GM20431 (cell line): Measurements from ENCODE around the gene HBG2.
"Not testable (repeated sequence)": the region's sequence is repeated elsewhere in the genome, so short reads cannot be mapped to it uniquely, and the experiment has no call there.

Source experiments
- in situ Hi-C: fragments of 300-500 bp; cut with MseI, MboI; formaldehyde crosslinking; loops from one replicate; pipeline ENCODE4 v1.15.0; 2020; ENCODE audit warnings: low sequenced_read_pairs; ENCODE audit not compliant: unreplicated experiment

HBG2 gene

DNA sequence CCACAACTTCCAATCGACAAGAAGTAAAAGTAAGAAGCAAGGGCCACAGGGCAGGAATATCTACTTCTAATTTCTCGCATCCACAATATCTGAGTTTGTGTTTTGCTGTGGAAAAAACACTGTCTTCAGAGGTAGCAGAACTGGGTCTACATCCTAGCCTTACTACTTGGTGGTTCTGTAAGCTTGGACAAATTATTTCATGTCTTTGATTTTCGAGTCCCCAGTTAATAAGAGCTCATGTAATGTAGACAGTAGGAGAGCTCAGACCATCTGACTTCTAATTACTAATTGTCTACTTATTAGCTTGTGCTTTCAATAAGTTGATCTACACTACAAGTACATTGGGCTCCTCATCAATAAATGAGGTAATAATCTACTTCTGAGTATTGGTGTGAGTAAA is 28.5 kb upstream of the HBG2 start:
- in situ Hi-C loops, result no loop called here

DNA sequence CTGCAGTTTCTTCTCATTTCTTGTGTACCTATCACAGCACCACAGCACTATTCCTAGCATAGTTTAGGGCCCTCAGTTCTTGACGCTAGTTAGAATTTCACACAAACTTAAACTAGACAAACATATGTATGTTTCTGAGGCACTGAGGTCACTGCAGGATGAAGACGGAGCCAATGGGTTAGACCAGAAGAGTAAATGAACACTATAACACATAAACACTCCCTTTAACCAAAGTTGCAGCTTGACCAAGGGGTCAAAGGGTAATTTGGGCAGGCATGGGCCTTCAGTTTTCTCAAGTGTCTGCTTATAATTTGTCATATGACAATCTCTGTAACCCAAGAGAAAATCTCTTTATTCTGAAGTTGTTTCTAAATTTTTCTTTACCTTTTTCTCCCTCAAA is 28.0 kb upstream of the HBG2 start:
- in situ Hi-C loops, result no loop called here

DNA sequence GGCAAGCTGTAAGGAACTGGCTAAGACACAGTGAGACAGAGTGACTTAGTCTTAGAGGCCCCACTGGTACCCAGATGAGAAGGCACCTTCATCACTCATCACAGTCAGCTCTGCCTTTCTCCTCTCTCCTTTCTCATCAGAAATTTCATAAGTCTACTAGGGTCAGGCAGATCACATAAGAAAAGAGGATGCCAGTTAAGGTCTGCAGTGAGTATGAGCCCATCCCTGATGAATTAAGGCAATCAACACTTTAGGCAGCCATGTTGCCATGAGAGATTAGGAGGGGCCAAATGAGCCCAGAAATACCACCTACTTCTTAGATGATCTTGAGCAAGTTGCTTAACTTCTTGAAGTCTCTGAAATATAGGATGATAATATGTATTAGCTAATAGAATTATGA is 27.0 kb upstream of the HBG2 start:
- in situ Hi-C loops, result no loop called here

DNA sequence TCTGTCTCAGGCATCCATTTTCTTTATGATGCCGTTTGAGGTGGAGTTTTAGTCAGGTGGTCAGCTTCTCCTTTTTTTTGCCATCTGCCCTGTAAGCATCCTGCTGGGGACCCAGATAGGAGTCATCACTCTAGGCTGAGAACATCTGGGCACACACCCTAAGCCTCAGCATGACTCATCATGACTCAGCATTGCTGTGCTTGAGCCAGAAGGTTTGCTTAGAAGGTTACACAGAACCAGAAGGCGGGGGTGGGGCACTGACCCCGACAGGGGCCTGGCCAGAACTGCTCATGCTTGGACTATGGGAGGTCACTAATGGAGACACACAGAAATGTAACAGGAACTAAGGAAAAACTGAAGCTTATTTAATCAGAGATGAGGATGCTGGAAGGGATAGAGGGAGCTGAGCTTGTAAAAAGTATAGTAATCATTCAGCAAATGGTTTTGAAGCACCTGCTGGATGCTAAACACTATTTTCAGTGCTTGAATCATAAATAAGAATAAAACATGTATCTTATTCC is 26.1 kb upstream of the HBG2 start:
- in situ Hi-C loops, result no loop called here

DNA sequence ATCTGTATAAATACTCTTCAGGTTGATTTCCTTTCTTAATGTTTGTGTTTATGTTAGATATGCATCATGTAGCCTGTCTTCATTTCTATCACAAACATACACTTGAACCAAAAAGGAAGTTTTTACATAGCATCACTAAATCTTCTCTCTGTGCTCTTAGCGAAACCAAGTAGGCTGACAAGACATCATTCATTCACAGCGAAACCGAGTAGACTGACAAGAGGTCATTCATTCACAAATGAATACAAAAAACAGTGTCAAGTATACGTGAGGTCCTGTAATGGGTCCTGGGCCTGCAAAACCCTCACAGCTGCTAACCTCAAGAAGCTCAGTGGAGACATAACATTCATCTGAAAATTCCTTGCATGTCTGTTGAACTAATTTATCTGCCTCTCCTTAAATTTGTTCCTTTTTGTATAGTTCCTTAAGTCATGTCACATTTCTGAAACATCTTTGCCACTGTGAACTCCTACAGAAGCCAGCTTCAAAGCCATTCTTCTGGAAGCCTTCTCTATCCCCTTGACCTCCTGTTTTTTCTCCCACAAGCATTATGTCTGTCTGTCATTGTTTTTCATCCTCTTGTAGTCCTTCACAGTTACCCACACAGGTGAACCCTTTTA is 25.0 kb upstream of the HBG2 start:
- in situ Hi-C loops, result no loop called here

DNA sequence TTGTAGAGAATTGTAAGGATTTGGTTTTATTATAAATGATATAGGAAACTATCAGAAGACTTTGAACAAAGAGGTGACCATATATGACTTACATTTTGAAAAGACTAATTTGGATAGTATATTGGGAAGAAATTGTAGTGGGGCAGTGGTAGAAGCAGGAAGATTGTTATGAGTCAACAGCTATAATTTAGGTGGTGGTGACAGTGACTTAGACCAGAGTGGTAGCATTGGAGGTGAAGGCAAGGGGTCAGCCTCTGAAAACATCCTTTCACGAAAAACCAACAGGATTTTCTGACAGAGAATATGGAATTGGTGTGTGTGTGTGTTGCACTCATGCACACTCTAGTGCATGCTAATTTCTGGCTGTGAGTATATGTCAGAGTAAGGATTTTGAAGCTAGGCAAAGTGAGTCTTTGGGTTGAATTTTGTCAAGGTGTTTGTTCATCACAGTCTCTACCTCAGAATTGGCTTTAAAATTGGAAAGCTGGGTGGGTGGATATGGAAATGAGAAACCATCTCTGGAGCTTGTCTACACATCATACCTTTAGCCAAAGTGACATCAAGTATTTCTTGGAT is 23.3 kb upstream of the HBG2 start:
- in situ Hi-C loops, result no loop called here

DNA sequence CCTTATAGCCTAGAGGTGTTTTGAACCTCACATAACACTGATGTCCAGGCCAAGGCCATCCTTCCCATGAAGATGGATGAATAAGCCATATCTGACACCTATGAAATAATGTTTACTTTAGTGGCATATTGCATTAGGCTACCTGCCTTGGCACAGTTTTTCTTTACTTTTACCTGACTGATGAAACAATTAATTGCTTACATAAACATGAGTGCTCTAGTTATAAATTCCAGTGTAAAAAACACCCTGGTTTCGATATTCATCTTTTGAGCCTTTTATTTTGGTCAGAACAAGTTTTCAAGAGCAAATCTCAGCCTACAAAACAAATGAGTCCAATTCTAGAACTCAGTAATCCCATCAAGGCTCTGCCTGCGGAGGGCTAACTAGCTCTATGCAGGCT is 22.1 kb upstream of the HBG2 start:
- in situ Hi-C loops, result no loop called here

DNA sequence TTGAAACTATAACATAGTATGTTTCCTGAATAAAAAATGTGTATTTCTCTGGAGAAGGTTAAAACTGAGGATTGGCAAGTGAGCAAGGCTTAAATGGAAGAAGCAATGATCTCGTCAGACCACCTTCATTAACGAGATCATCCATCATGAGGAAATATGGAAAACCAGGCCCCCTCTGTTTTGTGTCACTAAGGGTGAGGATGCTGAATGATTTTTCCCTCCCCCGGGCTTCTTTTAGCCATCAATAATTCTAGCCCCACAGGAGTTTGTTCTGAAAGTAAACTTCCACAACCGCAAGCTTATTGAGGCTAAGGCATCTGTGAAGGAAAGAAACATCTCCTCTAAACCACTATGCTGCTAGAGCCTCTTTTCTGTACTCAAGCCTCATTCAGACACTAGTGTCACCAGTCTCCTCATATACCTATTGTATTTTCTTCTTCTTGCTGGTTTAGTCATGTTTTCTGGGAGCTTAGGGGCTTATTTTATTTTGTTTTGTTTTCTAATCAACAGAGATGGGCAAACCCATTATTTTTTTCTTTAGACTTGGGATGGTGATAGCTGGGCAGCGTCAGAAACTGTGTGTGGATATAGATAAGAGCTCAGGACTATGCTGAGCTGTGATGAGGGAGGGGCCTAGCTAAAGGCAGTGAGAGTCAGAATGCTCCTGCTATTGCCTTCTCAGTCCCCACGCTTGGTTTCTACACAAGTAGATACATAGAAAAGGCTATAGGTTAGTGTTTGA is 21.0 kb upstream of the HBG2 start:
- in situ Hi-C loops, result no loop called here

DNA sequence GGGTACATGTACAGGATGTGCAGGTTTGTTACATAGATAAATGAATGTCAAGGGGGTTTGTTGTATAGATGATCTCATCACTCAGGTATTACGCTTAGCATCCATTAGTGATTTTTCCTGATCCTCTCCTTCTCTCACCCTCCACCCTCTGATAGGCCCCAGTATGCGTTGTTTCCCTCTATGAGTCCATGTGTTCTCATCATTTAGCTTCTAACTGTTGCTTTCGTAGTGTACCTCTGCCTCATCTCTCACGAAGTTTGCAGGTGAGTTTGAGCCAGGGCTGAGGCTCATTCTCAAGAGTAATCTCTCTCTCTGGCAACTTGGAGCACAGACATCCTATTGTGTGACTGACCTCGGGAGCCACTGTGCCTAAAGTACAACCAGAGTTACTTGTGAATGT is 19.8 kb upstream of the HBG2 start:
- in situ Hi-C loops, result no loop called here

DNA sequence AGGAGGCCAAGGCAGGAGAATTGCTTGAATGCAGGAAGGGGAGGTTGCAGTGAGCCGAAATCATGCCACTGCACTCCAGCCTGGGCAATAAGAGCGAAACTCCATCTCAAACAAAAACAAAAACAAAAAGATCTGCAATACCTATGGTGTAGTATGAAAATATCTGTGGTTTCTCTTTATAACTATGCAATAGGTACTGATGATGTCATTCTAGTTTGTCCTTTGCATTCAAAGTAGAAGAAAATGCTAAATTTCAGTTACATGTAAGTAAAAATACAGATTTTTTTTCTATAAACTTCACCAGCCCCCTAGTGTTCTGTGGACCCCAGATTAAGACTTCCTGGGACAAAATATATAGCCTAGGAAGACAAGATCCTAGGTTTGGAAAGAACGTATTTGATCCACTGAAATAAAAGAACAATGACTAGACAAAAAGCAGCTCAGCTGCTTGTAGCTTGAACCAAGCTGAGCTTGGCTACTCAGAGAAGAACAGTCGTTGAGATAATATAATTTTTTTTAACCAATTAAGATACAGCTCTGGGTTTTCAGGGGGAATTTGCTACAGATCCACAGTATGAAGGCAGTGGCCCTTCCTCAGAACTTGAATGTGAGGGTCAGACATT is 17.9 kb upstream of the HBG2 start:
- in situ Hi-C loops, result no loop called here

DNA sequence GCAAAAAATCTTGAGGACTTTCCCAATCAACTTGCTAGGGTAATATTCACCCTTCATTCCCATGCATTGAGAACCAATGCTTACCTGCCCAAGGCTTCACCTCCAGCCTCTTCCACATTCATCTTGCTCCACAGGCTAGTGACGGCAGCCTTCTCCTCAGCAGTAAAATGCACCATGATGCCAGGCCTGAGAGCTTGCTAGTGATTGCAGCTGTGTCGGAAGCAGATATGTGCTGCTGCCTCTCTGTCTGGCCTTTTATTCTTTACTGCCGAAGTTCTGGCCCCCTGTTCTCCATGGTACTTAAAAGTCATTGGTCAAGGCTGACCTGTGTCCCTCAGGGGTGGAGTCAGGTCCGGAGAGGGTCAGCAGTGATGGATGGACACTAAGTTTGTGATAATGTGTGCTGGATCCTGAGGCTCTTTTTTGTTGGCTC is 15.2 kb upstream of the HBG2 start, which contains the start of gene HBE1:
Gene HBE1, minus strand, starts transcription at position 231 of the 433 bp plus-strand sequence. Its CDS starts 55 bp downstream, at position 176.
- in situ Hi-C loops, result no loop called here

DNA sequence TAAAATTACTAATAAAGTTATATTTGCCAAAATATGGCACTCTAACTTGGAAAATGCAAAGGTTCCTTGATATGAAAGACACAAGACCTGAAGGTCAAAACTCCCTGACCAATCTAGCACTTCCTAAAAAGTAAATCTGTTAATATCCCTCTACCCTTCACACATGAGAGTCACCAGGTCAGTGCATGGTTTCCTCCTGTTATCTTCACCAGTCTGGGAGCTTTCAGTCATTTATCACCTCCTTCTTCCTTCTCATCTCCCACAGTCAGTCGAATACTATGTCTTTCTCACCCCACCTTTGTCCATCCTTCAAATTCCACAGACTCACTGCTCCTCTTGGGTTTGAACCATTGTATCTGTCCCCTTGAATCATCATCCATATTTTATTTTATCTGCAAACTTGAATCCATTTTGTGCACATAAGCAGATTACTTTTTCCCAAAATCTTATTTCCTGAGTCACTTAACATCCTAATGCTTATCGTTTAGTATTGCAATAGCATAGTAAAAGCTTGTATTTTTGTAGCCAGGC is 12.5 kb upstream of the HBG2 start:
- in situ Hi-C loops, result no loop called here

DNA sequence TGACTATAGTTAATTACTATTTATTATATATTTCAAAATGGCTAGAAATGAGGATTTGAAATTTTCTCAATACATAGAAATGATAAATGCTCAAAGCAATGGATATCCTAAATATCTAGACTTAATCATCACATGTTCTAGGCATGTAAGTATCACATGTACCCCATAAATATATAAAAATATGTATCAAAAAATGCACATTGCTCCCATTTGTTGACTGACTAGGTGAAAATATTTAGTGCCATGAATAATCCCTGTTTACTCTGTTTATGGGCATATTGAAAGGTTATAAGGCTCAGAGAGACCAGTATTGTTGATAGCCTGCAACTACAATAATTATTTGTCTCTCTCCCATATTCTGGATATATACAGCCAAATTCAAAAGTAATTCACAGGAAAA is 12.0 kb upstream of the HBG2 start:
- in situ Hi-C loops, result no loop called here

DNA sequence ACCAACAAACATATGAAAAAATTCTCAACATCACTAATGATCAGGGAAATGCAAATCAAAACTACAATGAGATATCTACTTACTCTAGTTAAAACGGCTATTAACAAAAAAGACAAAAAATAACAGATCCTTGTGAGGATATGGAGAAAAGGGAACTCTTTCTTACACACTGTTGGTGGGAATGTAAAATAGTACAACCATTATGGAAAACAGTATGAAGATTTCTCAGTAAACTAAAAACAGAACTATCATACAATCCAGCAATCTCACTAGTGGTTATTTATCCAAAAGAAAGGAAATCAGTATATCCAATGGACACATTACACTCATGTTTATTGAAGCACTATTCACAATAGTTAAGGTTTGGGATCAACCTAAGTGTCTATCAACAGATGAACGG is 11.3 kb upstream of the HBG2 start:
- in situ Hi-C loops, result no loop called here

DNA sequence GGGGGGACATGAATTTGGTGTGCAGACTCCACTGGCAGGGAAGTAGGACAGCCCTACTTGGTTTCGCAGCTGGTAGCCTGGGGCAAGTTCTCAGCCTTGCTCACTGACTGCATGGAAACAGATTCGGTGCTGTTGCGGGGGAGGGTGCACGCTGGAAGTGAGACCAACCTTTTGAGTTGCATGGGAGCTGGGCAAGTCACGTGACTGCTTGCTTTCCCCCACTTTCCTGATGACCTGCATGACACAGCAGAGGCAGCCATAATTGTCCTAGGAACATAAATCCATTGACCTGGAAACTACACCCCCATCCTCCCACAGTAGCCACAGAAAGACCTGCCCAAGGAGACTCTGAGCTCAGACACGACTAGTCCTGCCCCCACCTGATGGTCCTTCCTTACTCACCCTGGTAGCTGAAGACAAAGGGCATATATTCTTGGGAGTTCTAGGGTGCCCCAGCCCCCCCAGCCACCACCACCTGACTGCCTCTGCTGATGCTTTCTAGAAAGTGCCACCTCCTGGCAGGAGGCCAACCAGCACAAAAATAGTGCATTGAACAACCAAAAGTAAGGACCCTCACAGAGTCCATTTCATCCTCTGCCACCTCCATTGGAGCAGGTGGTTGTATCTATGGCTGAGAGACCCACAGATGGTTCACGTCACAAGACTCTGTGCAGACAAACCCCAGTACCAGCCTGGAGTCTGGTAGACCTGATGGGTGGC is 4.1 kb upstream of the HBG2 start:
- in situ Hi-C loops, result no loop called here

DNA sequence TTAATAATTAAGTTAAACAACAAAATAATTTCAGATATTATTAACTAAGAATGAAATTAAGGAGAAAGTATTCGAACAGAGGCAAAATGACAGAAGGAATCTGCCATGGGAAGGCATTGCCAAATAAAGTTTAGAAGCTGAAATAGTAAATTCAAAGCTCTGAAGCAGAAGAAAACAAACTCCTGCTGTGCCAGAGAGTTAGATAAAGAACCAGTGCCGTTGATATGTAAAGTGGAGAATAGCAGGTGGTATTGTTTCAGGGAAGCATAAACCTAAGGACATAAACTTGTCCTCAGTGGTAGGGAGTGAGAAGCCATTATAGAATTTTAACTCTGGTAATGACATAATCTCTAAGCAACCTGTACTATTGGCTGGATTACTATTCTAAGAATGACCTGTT is 2.7 kb upstream of the HBG2 start:
- in situ Hi-C loops, result no loop called here

DNA sequence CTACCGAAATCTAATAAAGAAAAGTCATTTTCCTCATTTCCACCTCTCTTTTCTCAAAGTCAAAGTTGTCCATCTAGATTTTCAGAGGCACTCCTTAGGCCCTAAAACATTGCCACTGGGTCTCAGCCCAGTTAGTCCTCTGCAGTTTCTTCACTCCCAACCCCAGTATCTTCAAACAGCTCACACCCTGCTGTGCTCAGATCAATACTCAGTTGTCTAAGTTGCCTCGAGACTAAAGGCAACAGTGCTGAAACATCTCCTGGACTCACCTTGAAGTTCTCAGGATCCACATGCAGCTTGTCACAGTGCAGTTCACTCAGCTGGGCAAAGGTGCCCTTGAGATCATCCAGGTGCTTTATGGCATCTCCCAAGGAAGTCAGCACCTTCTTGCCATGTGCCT is 558 bp downstream of the HBG2 start:
- in situ Hi-C loops, result not testable (repeated sequence)

DNA sequence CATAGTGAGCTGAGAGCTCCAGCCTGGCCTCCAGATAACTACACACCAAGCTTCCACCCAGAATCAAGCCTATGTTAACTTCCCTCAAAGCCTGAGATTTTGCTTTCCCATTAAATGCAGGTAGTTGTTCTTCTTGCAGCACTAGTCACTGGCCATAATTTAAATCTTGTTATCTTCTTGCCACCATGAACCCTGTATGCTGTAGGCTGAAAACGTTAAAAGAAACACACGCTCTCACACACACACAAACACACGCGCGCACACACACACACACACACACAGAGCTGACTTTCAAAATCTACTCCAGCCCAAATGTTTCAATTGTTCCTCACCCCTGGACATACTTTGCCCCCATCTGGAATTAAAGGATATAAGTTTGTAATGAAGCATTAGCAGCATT is 1.1 kb downstream of the HBG2 start:
- in situ Hi-C loops, result not testable (repeated sequence)

DNA sequence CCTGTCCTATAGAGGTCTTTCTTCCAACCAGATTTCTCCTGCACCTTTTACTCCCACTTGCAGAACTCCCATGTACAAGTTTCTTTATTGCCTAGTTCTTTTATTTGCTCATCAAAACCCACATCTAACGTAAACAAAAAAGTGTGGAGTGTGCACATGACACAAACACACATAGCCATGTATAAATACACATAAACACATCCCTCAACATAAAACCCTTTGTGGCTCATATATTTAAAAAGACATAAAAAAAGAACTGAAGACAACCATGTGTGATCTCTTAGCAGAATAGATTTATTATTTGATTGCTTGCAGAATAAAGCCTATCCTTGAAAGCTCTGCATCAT is 1.7 kb downstream of the HBG2 start:
- in situ Hi-C loops, result no loop called here
